BLaER1 (cell line): ENCODE data around the gene TLK2.

Experiments used
- H3K27ac ChIP-seq: shearing (Covaris generic); formaldehyde crosslinking; 2 replicates; pipeline ENCODE4 v1.8.1; 2022
- H3K27me3 ChIP-seq: shearing (Covaris generic); formaldehyde crosslinking; 2 replicates; pipeline ENCODE4 v1.8.1; 2022
- H3K36me3 ChIP-seq: shearing (Covaris generic); formaldehyde crosslinking; 2 replicates; pipeline ENCODE4 v1.8.1; 2022
- H3K4me1 ChIP-seq: shearing (Covaris generic); formaldehyde crosslinking; 2 replicates; pipeline ENCODE4 v1.8.1; 2022
- H3K4me2 ChIP-seq: shearing (Covaris generic); formaldehyde crosslinking; 2 replicates; pipeline ENCODE4 v1.8.1; 2022
- H3K4me3 ChIP-seq: shearing (Covaris generic); formaldehyde crosslinking; 2 replicates; pipeline ENCODE4 v1.8.1; 2022
- H3K9ac ChIP-seq: shearing (Covaris generic); formaldehyde crosslinking; 2 replicates; pipeline ENCODE4 v1.8.1; 2022
- H3K9me3 ChIP-seq: shearing (Covaris generic); formaldehyde crosslinking; 2 replicates; pipeline ENCODE4 v1.8.1; 2022
- H4K20me1 ChIP-seq: shearing (Covaris generic); formaldehyde crosslinking; 2 replicates; pipeline ENCODE4 v1.8.1; 2022
- Cebpa-rat ChIP-seq: shearing (Covaris generic); IDR thresholded peaks from 2 replicates; pipeline ENCODE4 v1.8.1; 2022

TLK2 gene

DNA sequence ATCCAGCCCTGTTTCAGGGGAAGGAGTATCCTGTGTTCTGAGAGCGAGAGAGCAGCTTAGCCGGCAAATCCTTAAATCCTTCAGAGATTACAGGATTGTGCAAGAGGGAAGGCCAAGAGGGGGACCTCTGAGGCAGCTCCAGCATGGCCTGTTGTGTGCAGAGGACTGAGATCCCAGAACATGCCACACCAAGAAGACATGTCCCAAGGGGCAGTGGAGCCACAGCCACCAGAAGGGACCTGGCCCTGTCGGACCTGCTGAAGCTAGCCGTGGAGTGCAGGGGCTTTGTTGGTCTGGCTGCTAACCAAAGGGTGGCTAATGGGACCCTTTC, 147.2 kb downstream of the TLK2 start:
- no peaks in the 10 kb centered on the region for H3K9me3 ChIP-seq
- H3K9ac ChIP-seq: no peak overlapping the region
- peak overlapping the region; percentile 96 for H3K4me2 ChIP-seq
- TF ChIP-seq Cebpa-rat: 0 out of 2 replicates have a peak, but pooled peaks have one; percentile 17
- H3K27me3 ChIP-seq: no peaks in the 10 kb centered on the region
- peak overlapping the region; percentile 32; the same call in 1 of the 2 replicates for H3K27ac ChIP-seq
- H4K20me1 ChIP-seq: peaks cover 19% of the 10 kb centered on the region
- peaks cover 51% of the 10 kb centered on the region for H3K4me1 ChIP-seq
- H3K36me3 ChIP-seq: no peaks in the 10 kb centered on the region; the same call in 1 of the 2 replicates
- H3K4me3 ChIP-seq: no peak overlapping the region

DNA sequence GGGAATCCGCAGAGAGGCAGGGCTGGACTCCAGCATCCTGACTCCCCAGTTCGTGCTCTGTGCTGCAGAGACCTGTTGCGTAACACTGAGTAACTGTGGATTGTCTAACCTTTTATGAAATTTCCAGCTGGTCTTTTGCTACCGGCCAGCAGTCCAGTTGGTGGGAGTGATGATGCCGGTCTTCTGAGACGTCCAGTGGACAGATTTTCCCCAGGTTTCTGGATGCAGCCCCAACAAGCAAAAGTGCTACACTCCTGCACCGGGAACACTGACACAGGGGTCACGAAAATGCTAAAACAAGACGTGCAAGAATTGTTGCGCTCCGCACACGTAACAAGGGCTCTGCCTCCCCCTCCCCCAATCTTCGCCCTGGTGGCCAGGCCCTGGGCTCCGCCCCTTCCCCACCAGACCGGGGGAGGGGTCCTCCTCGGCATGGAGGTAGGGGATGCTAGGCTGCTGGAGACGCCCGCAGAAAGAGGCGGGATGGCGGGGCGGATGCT, 148.1 kb downstream of the TLK2 start:
- peak overlapping the region; percentile 96 for H3K4me2 ChIP-seq
- peak; percentile 98 for TF ChIP-seq Cebpa-rat
- H3K36me3 ChIP-seq: peaks cover 7% of the 10 kb centered on the region; the same call in 1 of the 2 replicates
- H3K9me3 ChIP-seq: no peaks in the 10 kb centered on the region
- peaks cover 57% of the 10 kb centered on the region for H3K4me1 ChIP-seq
- H3K27me3 ChIP-seq: no peaks in the 10 kb centered on the region
- peaks cover 29% of the 10 kb centered on the region for H4K20me1 ChIP-seq
- peak overlapping the region; percentile 81 for H3K27ac ChIP-seq
- H3K4me3 ChIP-seq: peak overlapping the region; percentile 97
- H3K9ac ChIP-seq: peak overlapping the region; percentile 85

DNA sequence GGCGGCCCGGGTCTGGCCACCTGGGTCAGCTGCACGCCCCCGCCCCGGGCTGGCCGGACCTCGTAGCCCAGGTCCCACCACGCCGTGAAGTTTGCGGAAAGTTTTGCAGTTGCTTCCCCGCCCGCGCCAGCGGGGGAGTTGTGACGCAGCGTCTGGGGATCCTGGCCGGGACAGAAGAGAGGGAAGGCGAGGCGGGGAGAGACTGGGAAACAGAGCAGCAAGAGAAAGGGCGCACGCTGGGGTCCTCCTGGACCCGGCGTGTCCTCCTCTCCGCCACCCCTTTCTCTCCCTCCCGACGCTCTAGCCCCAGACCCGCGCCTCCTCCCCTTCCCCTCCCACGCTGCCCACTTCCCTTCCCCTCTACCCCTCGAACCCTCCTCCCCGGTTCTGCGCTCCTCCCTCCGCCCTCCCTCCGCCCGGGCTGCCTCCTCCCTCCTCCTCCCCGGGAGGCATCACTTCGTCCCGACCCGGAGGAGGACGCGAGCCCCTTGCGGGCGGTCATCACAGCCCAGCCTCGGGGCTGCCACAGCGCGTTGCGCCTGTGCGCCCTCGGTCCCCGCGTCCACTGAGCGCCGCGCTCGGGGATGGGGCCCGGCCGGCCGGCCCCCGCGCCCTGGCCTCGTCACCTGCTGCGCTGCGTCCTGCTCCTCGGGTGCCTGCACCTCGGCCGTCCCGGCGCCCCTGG, 148.7 kb downstream of the TLK2 start, which contains the start of gene MRC2:
MRC2 (plus strand) TSS at position 452 of the 685 bp plus-strand sequence; CDS start at position 585, 133 bp downstream.
- H3K9ac ChIP-seq: peak within 1 kb of the TSS; percentile 85

DNA sequence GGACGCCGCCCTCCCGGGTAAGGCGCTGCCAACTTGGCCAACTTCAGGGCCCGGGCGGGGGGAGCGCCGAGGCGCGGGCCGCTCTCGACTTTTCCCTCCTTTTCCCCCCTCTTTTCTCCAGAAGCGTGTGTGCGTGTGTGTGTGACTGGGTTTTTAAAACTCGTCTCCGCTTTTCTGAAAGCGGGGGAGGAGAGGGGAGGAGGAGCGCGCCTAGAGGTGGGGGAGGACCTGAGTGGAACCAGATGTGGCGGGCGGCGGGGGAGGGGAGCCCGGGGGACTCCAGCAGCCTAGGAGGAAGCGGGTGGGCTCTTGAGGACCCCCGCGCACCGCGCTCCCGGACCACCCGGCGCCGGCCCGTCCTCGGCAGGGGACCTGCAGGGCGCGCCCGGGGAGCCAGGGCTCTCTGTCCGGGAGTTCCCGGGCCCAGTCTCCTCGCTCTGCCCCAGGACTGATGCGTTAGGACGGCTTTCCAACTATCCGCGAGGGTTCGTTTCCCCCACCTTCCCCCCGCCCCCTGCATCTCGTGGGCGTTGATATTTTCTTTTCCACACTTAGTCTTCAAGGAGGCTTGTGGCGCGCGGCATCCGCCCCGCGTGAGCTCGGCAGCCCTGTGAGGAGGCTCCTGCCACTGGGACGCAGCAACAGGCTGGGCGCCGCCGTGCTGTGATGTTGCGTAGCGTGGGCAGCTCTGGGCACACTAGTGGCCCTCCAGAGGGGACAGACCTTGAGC, 149.4 kb downstream of the TLK2 start:
- Histone ChIP-seq H4K20me1 (peaks cover 41% of the 10 kb centered on the region), H3K27me3 (no peaks in the 10 kb centered on the region), H3K27ac (peak overlapping the region; percentile 81), H3K4me1 (peaks cover 67% of the 10 kb centered on the region), H3K9me3 (no peaks in the 10 kb centered on the region), H3K36me3 (peaks cover 12% of the 10 kb centered on the region; the same call in 1 of the 2 replicates), H3K4me3 (peak overlapping the region; percentile 97), H3K4me2 (peak overlapping the region; percentile 96), H3K9ac (peak overlapping the region; percentile 85)
- TF ChIP-seq Cebpa-rat: no peak

More for the DNA sequence above, 148.7 kb downstream of the TLK2 start, which contains the start of gene MRC2:
- H4K20me1 ChIP-seq: peaks cover 35% of the 10 kb centered on the region
- H3K4me1 ChIP-seq: peaks cover 63% of the 10 kb centered on the region
- H3K4me3 ChIP-seq: peak within 1 kb of the TSS; percentile 97
- peak within 1 kb of the TSS; percentile 81 for H3K27ac ChIP-seq
- H3K36me3 ChIP-seq: peaks cover 12% of the 10 kb centered on the region; the same call in 1 of the 2 replicates
- H3K4me2 ChIP-seq: peak within 1 kb of the TSS; percentile 96
- H3K27me3 ChIP-seq: no peaks in the 10 kb centered on the region
- H3K9me3 ChIP-seq: no peaks in the 10 kb centered on the region
- TF ChIP-seq Cebpa-rat: no peak

DNA sequence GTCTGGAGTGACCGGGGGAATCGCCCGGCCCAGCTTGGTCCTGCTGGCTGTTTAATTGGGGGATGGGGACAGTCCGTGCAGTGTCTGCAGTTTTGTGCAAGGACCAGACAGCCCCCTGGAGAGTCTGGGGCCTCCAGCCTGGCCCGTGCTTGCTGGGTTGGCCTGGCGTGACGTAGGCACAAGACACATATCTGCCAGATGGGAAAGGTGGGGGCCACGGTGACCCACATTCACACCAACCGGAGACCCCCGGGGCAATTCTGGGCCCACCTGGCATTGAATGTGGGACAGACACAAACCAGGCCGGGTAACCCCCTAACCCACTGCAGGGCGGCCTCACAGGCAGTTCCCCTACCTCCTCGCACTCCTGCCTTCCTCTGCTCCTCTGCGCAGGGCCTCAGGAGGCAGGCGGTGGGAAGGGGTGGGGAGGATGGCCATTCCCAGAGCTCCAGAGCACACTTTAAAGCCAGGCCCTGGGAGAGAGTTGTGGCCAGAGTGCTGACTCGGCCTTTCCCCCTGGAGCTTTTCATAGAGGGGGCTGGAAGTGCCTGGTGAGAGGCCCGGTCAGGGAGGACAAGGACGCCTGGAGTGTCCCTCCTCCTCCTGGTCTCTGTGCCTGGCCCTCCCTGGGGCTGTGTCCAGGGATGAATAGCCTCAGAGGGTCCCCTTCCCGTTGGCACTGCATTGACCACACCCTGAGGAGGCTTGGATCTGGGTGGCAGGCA, 150.4 kb downstream of the TLK2 start:
- Histone ChIP-seq H3K36me3 (peaks cover 12% of the 10 kb centered on the region; the same call in 1 of the 2 replicates), H3K9ac (peak overlapping the region; percentile 85), H3K27me3 (no peaks in the 10 kb centered on the region), H4K20me1 (peaks cover 42% of the 10 kb centered on the region), H3K4me1 (peaks cover 67% of the 10 kb centered on the region), H3K4me2 (peak overlapping the region; percentile 96), H3K27ac (peak overlapping the region; percentile 81), H3K4me3 (peak overlapping the region; percentile 97), H3K9me3 (no peaks in the 10 kb centered on the region)
- TF ChIP-seq Cebpa-rat: no peak

DNA sequence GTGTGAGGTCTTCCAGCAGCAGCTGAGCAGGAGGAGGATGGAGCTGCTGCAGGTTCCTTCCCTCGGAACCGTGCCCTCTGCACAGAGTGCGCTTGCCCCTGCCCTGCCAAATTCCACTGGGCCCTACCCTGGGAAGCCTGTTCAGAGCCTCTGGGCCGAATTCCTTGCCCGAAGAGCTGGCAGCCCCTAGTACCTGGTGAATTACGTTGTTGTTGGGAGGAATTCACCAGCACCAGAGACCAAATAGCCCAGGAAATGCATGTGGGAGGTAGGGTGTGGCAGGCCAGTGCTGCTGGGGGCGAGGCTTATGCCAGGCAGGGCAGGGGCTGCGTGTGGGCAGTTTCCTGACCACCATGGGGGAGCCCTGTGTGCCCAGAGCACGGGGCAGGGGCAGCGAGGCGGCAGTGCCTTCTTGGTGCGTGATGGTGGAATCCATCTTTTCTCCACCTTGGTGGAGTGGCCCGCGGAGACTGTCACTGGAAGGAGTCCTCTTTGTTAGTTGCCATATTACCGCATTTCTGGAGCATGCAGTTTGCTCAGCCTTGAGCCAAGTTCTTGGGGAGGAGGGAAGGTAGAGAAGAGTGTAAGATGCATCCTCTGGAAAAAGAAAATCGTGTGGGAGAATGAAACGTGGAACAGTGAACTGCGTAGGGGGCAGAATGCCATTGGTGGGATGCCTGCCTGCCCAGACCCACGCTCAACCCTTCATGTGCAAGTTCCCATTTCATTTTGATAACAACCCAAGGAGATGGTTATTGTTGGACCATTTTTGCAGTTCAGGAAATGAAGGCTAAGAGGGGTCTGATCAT, 151.1 kb downstream of the TLK2 start:
- H3K27me3 ChIP-seq: no peaks in the 10 kb centered on the region
- H3K4me1 ChIP-seq: peaks cover 64% of the 10 kb centered on the region
- H3K4me2 ChIP-seq: peak overlapping the region; percentile 96
- TF ChIP-seq Cebpa-rat: no peak
- H3K27ac ChIP-seq: peak overlapping the region; percentile 81; the same call in 1 of the 2 replicates
- peaks cover 49% of the 10 kb centered on the region for H4K20me1 ChIP-seq
- H3K9ac ChIP-seq: peak overlapping the region; percentile 85; the same call in 1 of the 2 replicates
- H3K9me3 ChIP-seq: no peaks in the 10 kb centered on the region
- H3K36me3 ChIP-seq: peaks cover 12% of the 10 kb centered on the region; the same call in 1 of the 2 replicates
- H3K4me3 ChIP-seq: peak overlapping the region; percentile 97; the same call in 1 of the 2 replicates

DNA sequence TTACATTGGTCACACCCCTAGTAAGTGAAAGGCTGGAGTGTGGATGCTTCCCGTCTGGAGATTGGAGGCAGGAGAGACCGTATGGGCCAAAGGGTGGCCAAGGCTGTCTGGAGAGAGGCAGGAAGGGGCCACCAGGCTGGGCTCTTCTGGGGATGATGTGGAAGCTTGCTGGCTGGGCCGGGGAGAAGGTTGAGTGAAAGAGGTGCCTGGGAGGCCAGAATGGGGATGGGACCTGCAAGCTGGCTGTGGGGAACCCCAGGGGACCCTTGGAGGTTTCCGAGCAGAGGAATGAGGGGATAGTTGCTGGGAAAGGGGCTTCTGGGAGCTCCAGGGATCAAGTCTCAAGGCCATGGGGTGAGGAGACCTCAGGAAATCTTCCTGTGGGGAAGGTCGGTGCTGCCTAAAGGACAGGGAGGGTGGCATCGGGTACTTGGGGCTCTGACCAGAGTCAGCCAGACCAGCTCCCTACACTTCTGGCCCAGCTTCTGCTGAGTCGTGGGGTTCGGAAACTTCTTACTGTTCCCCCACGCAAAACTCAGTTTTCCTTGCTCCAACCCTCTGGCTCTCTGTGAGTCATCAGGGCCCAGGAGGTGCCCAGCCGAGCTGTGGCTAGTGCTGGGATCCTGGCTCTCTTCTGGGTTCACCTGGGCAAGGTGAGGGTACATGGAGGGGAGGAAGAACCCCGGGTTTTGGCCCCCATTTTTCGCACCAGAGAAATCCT, 151.9 kb downstream of the TLK2 start:
- H3K36me3 ChIP-seq: peaks cover 15% of the 10 kb centered on the region; the same call in 1 of the 2 replicates
- H3K27ac ChIP-seq: no peak overlapping the region
- no peaks in the 10 kb centered on the region for H3K27me3 ChIP-seq
- peaks cover 54% of the 10 kb centered on the region for H4K20me1 ChIP-seq
- H3K4me2 ChIP-seq: peak overlapping the region; percentile 96; the same call in 1 of the 2 replicates
- H3K9me3 ChIP-seq: no peaks in the 10 kb centered on the region
- no peak for TF ChIP-seq Cebpa-rat
- peaks cover 56% of the 10 kb centered on the region for H3K4me1 ChIP-seq
- H3K9ac ChIP-seq: no peak overlapping the region
- no peak overlapping the region for H3K4me3 ChIP-seq
